Vagina (tissue), 2 donors: ENCODE measurements around the gene OR5M11. TPM values are rescaled to one million over a fixed set of nuclear protein-coding genes. Genes with fewer than 3 reads are reported as not detected.
"Not testable (repeated sequence)": the region's sequence is repeated elsewhere in the genome, so short reads cannot be mapped to it uniquely, and the experiment has no call there.

Source experiments
- DNase-seq, 2 donors: peaks; one replicate each; pipeline ENCODE4 v3.0.0-alpha.2; 2017; ENCODE audit errors: extremely low spot score in 2 of 2
- H3K27ac ChIP-seq: fragments of 200-600 bp; sonication (generic); one replicate; pipeline ENCODE4 v1.5.1; 2019
- H3K27me3 ChIP-seq: fragments of 200-600 bp; sonication (generic); one replicate; pipeline ENCODE4 v1.5.1; 2019
- H3K36me3 ChIP-seq, 2 donors: fragments of 200-600 bp; sonication (generic); one replicate each; pipeline ENCODE4 v1.5.1; 2017 to 2019
- H3K4me1 ChIP-seq: fragments of 200-600 bp; sonication (generic); one replicate; pipeline ENCODE4 v1.5.1; 2019
- H3K4me3 ChIP-seq, 2 donors: fragments of 200-600 bp; sonication (generic); 1 replicate in 1 of 2; 2 replicates in 1 of 2; pipeline ENCODE4 v1.5.1; 2016 to 2019
- H3K9me3 ChIP-seq: fragments of 200-600 bp; sonication (generic); one replicate; pipeline ENCODE4 v1.5.1; 2019
- CTCF ChIP-seq, 3 experiments: fragments of 450-650 bp in 2 of 3; fragments of 200-600 bp in 1 of 3; sonication (generic) in 1 of 3; IDR thresholded peaks; one replicate each; pipeline ENCODE4 v1.5.1; 2017 to 2019; ENCODE audit warnings: antibody characterized with exemption in 3 of 3, mild to moderate bottlenecking in 2 of 3, moderate library complexity in 2 of 3
- POLR2A ChIP-seq, 2 donors: fragments of 450-650 bp; IDR thresholded peaks; one replicate each; pipeline ENCODE4 v1.6.1; 2017; ENCODE audit warnings: antibody characterized with exemption in 2 of 2, mild to moderate bottlenecking in 2 of 2, moderate library complexity in 2 of 2
- POLR2AphosphoS5 ChIP-seq, 2 donors: sonication (generic); formaldehyde crosslinking; IDR thresholded peaks; one replicate each; pipeline ENCODE4 v1.9.0; 2017; ENCODE audit warnings: antibody characterized with exemption in 2 of 2, mild to moderate bottlenecking in 2 of 2, low read depth in 1 of 2; ENCODE audit not compliant: insufficient read depth in 1 of 2
- intact Hi-C: fragments of 100-400 bp; cut with DNase I; formaldehyde crosslinking; loops from one replicate; pipeline ENCODE4 v1.15.1; 2023
- total RNA-seq: library from RNA; depleted of rRNA; stranded (reverse); fragments of >200 nt; gene quantifications from one replicate; pipeline ENCODE4 v1.2.3, GENCODE V29; 2016

OR5M11 gene
- total RNA-seq, result not detected

- intact Hi-C loops, result no loop called here
- no peak for TF ChIP-seq CTCF (IDR thresholded peaks at IDR 0.05)
- TF ChIP-seq POLR2AphosphoS5 (IDR thresholded peaks at IDR 0.05; ENCODE audit: insufficient read depth in 1 of 2, low read depth in 1 of 2), result no peak
- TF ChIP-seq POLR2A (IDR thresholded peaks at IDR 0.05), result no peak
- no peaks in the 10 kb centered on the region for H3K36me3 ChIP-seq
- H3K9me3 ChIP-seq, result no peaks in the 10 kb centered on the region
- no peak within 1 kb of the TSS for H3K27ac ChIP-seq
- DNase-seq, result no peak
- H3K4me1 ChIP-seq, result no peaks in the 10 kb centered on the region
- no peaks in the 10 kb centered on the region for H3K27me3 ChIP-seq
- H3K4me3 ChIP-seq, result no peak within 1 kb of the TSS
Measured at GRCh38 chr11:56543157-56543556, at the start of gene OR5M11. TSS of gene OR5M11 (minus strand) at chr11:56543257. CDS start at chr11:56543257, 0 bp downstream.

GRCh38 chr11:56592088-56592717 is 49.1 kb upstream of the OR5M11 start:
- H3K27ac ChIP-seq, H3K4me3 ChIP-seq, H3K36me3 ChIP-seq, DNase-seq, intact Hi-C loops, H3K27me3 ChIP-seq, H3K4me1 ChIP-seq, H3K9me3 ChIP-seq: not testable (repeated sequence)

- H3K27ac ChIP-seq, result no peak within 1 kb of the TSS
- no peak for TF ChIP-seq POLR2A (IDR thresholded peaks at IDR 0.05)
- intact Hi-C loops, result no loop called here
Measured at GRCh38 chr11:56577621-56578020, 34.6 kb upstream of the OR5M11 start, which contains the start of gene OR5M10. TSS of gene OR5M10 (minus strand) at chr11:56577721. CDS start at chr11:56577721, 0 bp downstream.

GRCh38 chr11:56558574-56558973 is 15.5 kb upstream of the OR5M11 start:
- H3K27me3 ChIP-seq, result no peaks in the 10 kb centered on the region
- intact Hi-C loops, result no loop called here
- no peak for TF ChIP-seq POLR2A (IDR thresholded peaks at IDR 0.05)
- TF ChIP-seq CTCF (IDR thresholded peaks at IDR 0.05), result no peak
- TF ChIP-seq POLR2AphosphoS5 (IDR thresholded peaks at IDR 0.05; ENCODE audit: insufficient read depth in 1 of 2, low read depth in 1 of 2), result no peak

More at GRCh38 chr11:56577621-56578020, 34.6 kb upstream of the OR5M11 start, which contains the start of gene OR5M10:
- Histone ChIP-seq H3K9me3 (no peaks in the 10 kb centered on the region), H3K4me3 (no peak within 1 kb of the TSS), H3K27me3 (no peaks in the 10 kb centered on the region), H3K4me1 (no peaks in the 10 kb centered on the region), H3K36me3 (no peaks in the 10 kb centered on the region)
- no peak for DNase-seq

GRCh38 chr11:56554691-56555090 is 11.6 kb upstream of the OR5M11 start:
- DNase-seq, H3K27me3 ChIP-seq, H3K4me1 ChIP-seq, H3K27ac ChIP-seq, intact Hi-C loops, H3K9me3 ChIP-seq, H3K4me3 ChIP-seq, H3K36me3 ChIP-seq: not testable (repeated sequence)

More at GRCh38 chr11:56558574-56558973, 15.5 kb upstream of the OR5M11 start:
- Histone ChIP-seq H3K4me1 (no peaks in the 10 kb centered on the region), H3K36me3 (no peaks in the 10 kb centered on the region), H3K9me3 (no peaks in the 10 kb centered on the region), H3K4me3 (no peak overlapping the region), H3K27ac (no peak overlapping the region)
- DNase-seq, result no peak

- TF ChIP-seq CTCF (IDR thresholded peaks at IDR 0.05) (no peak), POLR2AphosphoS5 (IDR thresholded peaks at IDR 0.05; ENCODE audit: insufficient read depth in 1 of 2, low read depth in 1 of 2) (no peak), POLR2A (IDR thresholded peaks at IDR 0.05) (no peak)
- Histone ChIP-seq H3K36me3 (no peaks in the 10 kb centered on the region), H3K27me3 (no peaks in the 10 kb centered on the region), H3K4me3 (no peak overlapping the region), H3K4me1 (no peaks in the 10 kb centered on the region), H3K9me3 (no peaks in the 10 kb centered on the region), H3K27ac (no peak overlapping the region)
- intact Hi-C loops, result no loop called here
- DNase-seq, result no peak
Measured at GRCh38 chr11:56545531-56545930, 2.5 kb upstream of the OR5M11 start.
